K562 (cell line): ENCODE data around the gene BEST2. TPM values are rescaled to one million over a fixed set of nuclear protein-coding genes. Genes with fewer than 3 reads are reported as not detected.

Source experiments
- CTBP1 ChIP-seq: fragments of 450-650 bp; IDR thresholded peaks from 2 replicates; pipeline ENCODE4 v1.6.1; 2016; ENCODE audit warnings: borderline replicate concordance
- GABPB1 ChIP-seq: sonication (generic); formaldehyde crosslinking; IDR thresholded peaks from 2 replicates; pipeline ENCODE4 v1.8.0; 2022; ENCODE audit warnings: mild to moderate bottlenecking, missing genetic modification reagents
- HDAC1 ChIP-seq, 2 experiments: fragments of 450-650 bp; IDR thresholded peaks; 2 replicates each; pipeline ENCODE4 v1.6.1; 2016 to 2017; ENCODE audit warnings: inconsistent platforms in 1 of 2, mild to moderate bottlenecking in 1 of 2, moderate library complexity in 1 of 2
- MTA1 ChIP-seq: fragments of 450-650 bp; IDR thresholded peaks from 2 replicates; pipeline ENCODE4 v1.6.1; 2017; ENCODE audit warnings: borderline replicate concordance
- NRF1 ChIP-seq, 2 experiments: fragments of 450-650 bp; IDR thresholded peaks in 1 of 2; conservative IDR thresholded peaks in 1 of 2; 2 replicates each; pipeline ENCODE4 v1.6.1; 2014; ENCODE audit warnings: mild to moderate bottlenecking in 2 of 2
- POLR2AphosphoS2 ChIP-seq: IDR thresholded peaks from 2 replicates; pipeline ENCODE4 v1.6.1; 2012; ENCODE audit warnings: low read length, improper control_type of control experiment
- PRMT5 ChIP-seq: sonication (generic); formaldehyde crosslinking; IDR thresholded peaks from 2 replicates; pipeline ENCODE4 v1.5.0; 2020; ENCODE audit warnings: missing genetic modification reagents
- RAD21 ChIP-seq, 2 experiments: fragments of 250-450 bp in 1 of 2; fragments of 450-650 bp in 1 of 2; sonication (Bioruptor Pico) in 1 of 2; formaldehyde crosslinking in 1 of 2; IDR thresholded peaks in 1 of 2; conservative IDR thresholded peaks in 1 of 2; 2 replicates each; pipeline versions ENCODE4 v1.4.0 to v1.8.0; 2020 to 2022; ENCODE audit warnings: mild to moderate bottlenecking in 2 of 2, moderate library complexity in 1 of 2
- RB1 ChIP-seq: fragments of 450-650 bp; IDR thresholded peaks from 2 replicates; pipeline ENCODE4 v1.6.1; 2017; ENCODE audit warnings: low read depth, mild to moderate bottlenecking
- RERE ChIP-seq: sonication (generic); formaldehyde crosslinking; IDR thresholded peaks from 2 replicates; pipeline ENCODE4 v1.8.0; 2023; ENCODE audit warnings: missing genetic modification reagents, mild to moderate bottlenecking, borderline replicate concordance
- SMC3 ChIP-seq: conservative IDR thresholded peaks from 2 replicates; pipeline ENCODE4 v1.6.1; 2011; ENCODE audit warnings: low read depth, low read length, improper control_type of control experiment; ENCODE audit not compliant: insufficient read depth
- ZBTB7A ChIP-seq: IDR thresholded peaks from 2 replicates; pipeline ENCODE4 v1.6.1; 2011; ENCODE audit warnings: low read depth, mild to moderate bottlenecking, low read length, moderate library complexity, borderline replicate concordance; ENCODE audit not compliant: control insufficient read depth
- ZKSCAN1 ChIP-seq: fragments of 150-350 bp; IDR thresholded peaks from 2 replicates; pipeline ENCODE4 v1.6.1; 2016; ENCODE audit warnings: low read depth, low read length
- ZNF445 ChIP-seq: fragments of 250-450 bp; sonication (Bioruptor Pico); IDR thresholded peaks from 2 replicates; pipeline ENCODE4 v1.4.0; 2020; ENCODE audit warnings: low read depth, mild to moderate bottlenecking, moderate library complexity
- ZNF592 ChIP-seq: fragments of 450-650 bp; IDR thresholded peaks from 2 replicates; pipeline ENCODE4 v1.6.1; 2017; ENCODE audit warnings: antibody characterized with exemption, mild to moderate bottlenecking
- ZNF707 ChIP-seq: fragments of 250-450 bp; sonication (Bioruptor Pico); conservative IDR thresholded peaks from 2 replicates; pipeline ENCODE4 v1.8.0; 2022; ENCODE audit warnings: inconsistent platforms, mild to moderate bottlenecking, moderate library complexity
- polyA plus RNA-seq, 8 experiments: library from polyadenylated mRNA; depleted of rRNA in 4 of 8; stranded (reverse) in 5 of 8; unstranded in 3 of 8; fragments of >200 nt; fragmentation: Nextera tagmentation in 2 of 8; fragmentation: Illumina TruSeq in 1 of 8; extraction: Ambion mirVana in 2 of 8; extraction: Trizol in 1 of 8; gene quantifications; 2 replicates each; pipeline versions ENCODE4 v1.2.1 to v1.2.3, GENCODE V29; 2011 to 2014; ENCODE audit warnings: inconsistent platforms in 1 of 8, missing spikeins in 1 of 8
- total RNA-seq, 7 experiments: library from RNA; depleted of rRNA in 6 of 7; stranded (reverse); fragments of >200 nt in 6 of 7; fragmentation: Illumina TruSeq in 2 of 7; extraction: Trizol in 2 of 7; gene quantifications; 2 replicates each; pipeline versions ENCODE4 v1.2.1 to v1.2.3, GENCODE V29; 2011 to 2021; ENCODE audit warnings: low replicate concordance in 1 of 7

BEST2 gene
- total and polyA plus RNA-seq, 9 of the 15 experiments (the other 6 are each of a cell fraction or from before 2014, with no cell fraction given): not detected

DNA sequence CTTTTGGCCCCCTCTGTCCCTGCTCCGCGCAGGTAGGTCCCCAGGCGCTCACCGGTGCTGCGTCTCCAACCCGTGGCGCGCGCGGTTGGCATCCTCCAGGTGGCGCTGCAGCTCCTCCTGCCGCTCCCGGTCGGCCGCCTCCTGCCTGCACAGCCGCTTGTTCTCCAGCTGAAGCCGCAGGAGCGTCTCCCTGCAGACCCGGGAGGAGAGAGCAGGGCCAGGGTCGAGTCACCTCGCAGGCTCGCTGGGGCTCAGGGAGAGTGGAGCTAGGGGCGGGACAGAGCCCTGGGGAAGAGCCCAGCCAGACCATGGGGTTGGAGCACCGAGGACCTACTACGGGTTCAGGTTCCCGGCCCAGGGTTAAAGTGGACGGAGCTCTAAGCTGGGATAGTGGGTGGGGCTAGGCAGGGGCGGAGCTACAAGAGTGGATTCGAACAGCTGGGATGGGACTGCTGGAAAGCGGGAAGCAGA lies 14.5 kb downstream of the BEST2 start (continued):
- TF ChIP-seq ZNF707: no peak
- 0 out of 2 replicates have a peak, but pooled peaks have one; percentile 25 for TF ChIP-seq GABPB1 (CRISPR knock-in tag)
- no peak for TF ChIP-seq PRMT5 (CRISPR knock-in tag)
- TF ChIP-seq MTA1: no peak
- TF ChIP-seq HDAC1 (IDR thresholded peaks at IDR 0.05): 0 out of 4 replicates have a peak, but pooled peaks of 1 of the 2 experiments have one; percentile 18
- TF ChIP-seq POLR2AphosphoS2: no peak
- peak; percentile 58; the same call in 1 of the 2 replicates for TF ChIP-seq RB1
- TF ChIP-seq CTBP1: peak; percentile 41; the same call in 1 of the 2 replicates
- TF ChIP-seq ZKSCAN1: peak; percentile 77
- TF ChIP-seq ZBTB7A: peak; percentile 31; the same call in 1 of the 2 replicates
- peak; percentile 29; the same call in 1 of the 2 replicates for TF ChIP-seq SMC3
- no peak for TF ChIP-seq ZNF445 (CRISPR knock-in tag)
- TF ChIP-seq RERE (CRISPR knock-in tag): no peak
- TF ChIP-seq NRF1 (conservative IDR thresholded peaks at IDR 0.05 in 1 of 2, IDR thresholded peaks at IDR 0.05 in 1 of 2): peak; percentile 21 to 36; a peak in 1 of 4 replicates
- TF ChIP-seq ZNF592: no peak
- peak; percentile 18 to 60; a peak in 2 of 4 replicates for TF ChIP-seq RAD21 (CRISPR knock-in tag; conservative IDR thresholded peaks at IDR 0.05 in 1 of 2, IDR thresholded peaks at IDR 0.05 in 1 of 2)
